SK-N-SH (cell line): ENCODE data around the gene KLHL7.

Source experiments
- ELF1 ChIP-seq: IDR thresholded peaks from 2 replicates; pipeline ENCODE4 v1.4.0; 2012
- JUND ChIP-seq: IDR thresholded peaks from 2 replicates; pipeline ENCODE4 v1.4.0; 2012
- MAX ChIP-seq: IDR thresholded peaks from 2 replicates; pipeline ENCODE4 v1.4.0; 2012; ENCODE audit warnings: low read depth
- MEF2A ChIP-seq: IDR thresholded peaks from 2 replicates; pipeline ENCODE4 v1.4.0; 2012; ENCODE audit warnings: low read depth, borderline replicate concordance
- MXI1 ChIP-seq: IDR thresholded peaks from 2 replicates; pipeline ENCODE4 v1.6.1; 2012; ENCODE audit warnings: mild to moderate bottlenecking, low read depth, low read length, improper control_type of control experiment
- PBX3 ChIP-seq: IDR thresholded peaks from 2 replicates; pipeline ENCODE4; 2012
- POLR2AphosphoS5 ChIP-seq: IDR thresholded peaks from 2 replicates; pipeline ENCODE4 v1.6.1; 2012; ENCODE audit warnings: low read depth, low read length
- REST ChIP-seq: IDR thresholded peaks from 2 replicates; pipeline ENCODE4 v1.6.1; 2012; ENCODE audit warnings: mild to moderate bottlenecking, low read depth, low read length, moderate library complexity
- RXRA ChIP-seq: IDR thresholded peaks from 2 replicates; pipeline ENCODE4 v1.4.0; 2012; ENCODE audit warnings: low read depth, mild to moderate bottlenecking, borderline replicate concordance
- SIN3A ChIP-seq: IDR thresholded peaks from 2 replicates; pipeline ENCODE4 v1.6.1; 2012; ENCODE audit warnings: low read depth, mild to moderate bottlenecking, low read length, moderate library complexity, borderline replicate concordance
- SMC3 ChIP-seq: IDR thresholded peaks from 2 replicates; pipeline ENCODE4 v1.6.1; 2012; ENCODE audit warnings: low read depth, low read length, improper control_type of control experiment
- YY1 ChIP-seq: IDR thresholded peaks from 2 replicates; pipeline ENCODE4 v1.4.0; 2012; ENCODE audit warnings: low read depth, mild to moderate bottlenecking
- TF ChIP-seq, protein P1 (sequence below): fragments of 200-600 bp; sonication (generic); IDR thresholded peaks from 2 replicates; pipeline ENCODE4 v1.6.1; 2017; ENCODE audit warnings: antibody characterized with exemption, mild to moderate bottlenecking, moderate library complexity

GRCh38 chr7:23157679-23158078 lies 52.1 kb downstream of the KLHL7 start:
- TF ChIP-seq SIN3A, result no peak
- no peak for TF ChIP-seq RXRA
- TF ChIP-seq REST, result no peak
- TF ChIP-seq, protein P1, sequence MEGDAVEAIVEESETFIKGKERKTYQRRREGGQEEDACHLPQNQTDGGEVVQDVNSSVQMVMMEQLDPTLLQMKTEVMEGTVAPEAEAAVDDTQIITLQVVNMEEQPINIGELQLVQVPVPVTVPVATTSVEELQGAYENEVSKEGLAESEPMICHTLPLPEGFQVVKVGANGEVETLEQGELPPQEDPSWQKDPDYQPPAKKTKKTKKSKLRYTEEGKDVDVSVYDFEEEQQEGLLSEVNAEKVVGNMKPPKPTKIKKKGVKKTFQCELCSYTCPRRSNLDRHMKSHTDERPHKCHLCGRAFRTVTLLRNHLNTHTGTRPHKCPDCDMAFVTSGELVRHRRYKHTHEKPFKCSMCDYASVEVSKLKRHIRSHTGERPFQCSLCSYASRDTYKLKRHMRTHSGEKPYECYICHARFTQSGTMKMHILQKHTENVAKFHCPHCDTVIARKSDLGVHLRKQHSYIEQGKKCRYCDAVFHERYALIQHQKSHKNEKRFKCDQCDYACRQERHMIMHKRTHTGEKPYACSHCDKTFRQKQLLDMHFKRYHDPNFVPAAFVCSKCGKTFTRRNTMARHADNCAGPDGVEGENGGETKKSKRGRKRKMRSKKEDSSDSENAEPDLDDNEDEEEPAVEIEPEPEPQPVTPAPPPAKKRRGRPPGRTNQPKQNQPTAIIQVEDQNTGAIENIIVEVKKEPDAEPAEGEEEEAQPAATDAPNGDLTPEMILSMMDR, result no peak
- TF ChIP-seq POLR2AphosphoS5, result no peak
- TF ChIP-seq PBX3, result no peak
- no peak for TF ChIP-seq ELF1
- no peak for TF ChIP-seq YY1
- no peak for TF ChIP-seq JUND
- no peak for TF ChIP-seq MAX
- no peak for TF ChIP-seq MEF2A
- TF ChIP-seq MXI1, result peak; percentile 60; the same call in 1 of the 2 replicates
- TF ChIP-seq SMC3, result no peak
